Prostate gland (tissue), 2 donors: ENCODE data around the gene ZBTB25.

Source experiments
- POLR2A ChIP-seq: fragments of 450-650 bp; IDR thresholded peaks from one replicate; pipeline ENCODE4 v1.6.1; 2016; ENCODE audit warnings: antibody characterized with exemption, mild to moderate bottlenecking
- POLR2AphosphoS5 ChIP-seq: sonication (generic); formaldehyde crosslinking; IDR thresholded peaks from one replicate; pipeline ENCODE4 v1.6.1; 2017; ENCODE audit warnings: antibody characterized with exemption
- TF ChIP-seq, protein P1 (sequence below), 4 experiments: fragments of 200-600 bp in 2 of 4; fragments of 450-650 bp in 2 of 4; sonication (generic) in 2 of 4; IDR thresholded peaks; 1 replicate in 3 of 4; 2 replicates in 1 of 4; pipeline ENCODE4 v1.5.1; 2016 to 2019; ENCODE audit warnings: antibody characterized with exemption in 4 of 4, mild to moderate bottlenecking in 2 of 4, moderate library complexity in 2 of 4

DNA sequence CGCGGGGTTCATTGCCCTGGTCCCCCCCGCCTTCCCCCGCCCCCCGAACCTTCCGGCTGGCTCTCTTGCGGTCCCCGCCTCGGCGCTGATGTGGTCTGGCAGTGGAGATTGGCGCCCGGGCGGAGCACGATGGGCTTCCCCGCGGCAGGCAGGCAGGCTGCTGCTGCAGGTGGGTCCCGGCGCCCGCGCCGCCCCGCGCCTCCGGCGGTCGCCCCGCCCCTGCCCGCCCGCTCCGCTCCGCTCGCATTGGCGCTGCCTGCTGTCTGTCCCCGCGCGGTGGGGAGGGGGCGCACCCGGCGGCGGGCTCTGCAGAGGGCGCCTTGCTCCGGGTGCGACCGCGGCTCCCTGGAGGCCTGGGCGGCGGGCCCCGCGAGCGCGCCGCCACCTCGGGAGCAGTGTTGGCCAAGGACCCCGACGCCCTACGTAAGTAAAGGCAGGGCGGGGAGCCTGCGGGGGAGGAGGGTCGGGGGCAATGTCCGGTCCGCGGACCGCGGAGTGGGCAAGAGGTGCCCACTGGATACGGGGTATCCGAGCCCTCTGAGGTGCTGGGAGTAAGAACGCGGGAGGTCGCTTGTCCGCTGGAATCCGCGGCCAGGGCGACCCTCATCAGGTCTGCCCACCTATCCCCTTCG is 38.3 kb downstream of the ZBTB25 start, which contains the start of gene AKAP5:
- TF ChIP-seq, protein P1, sequence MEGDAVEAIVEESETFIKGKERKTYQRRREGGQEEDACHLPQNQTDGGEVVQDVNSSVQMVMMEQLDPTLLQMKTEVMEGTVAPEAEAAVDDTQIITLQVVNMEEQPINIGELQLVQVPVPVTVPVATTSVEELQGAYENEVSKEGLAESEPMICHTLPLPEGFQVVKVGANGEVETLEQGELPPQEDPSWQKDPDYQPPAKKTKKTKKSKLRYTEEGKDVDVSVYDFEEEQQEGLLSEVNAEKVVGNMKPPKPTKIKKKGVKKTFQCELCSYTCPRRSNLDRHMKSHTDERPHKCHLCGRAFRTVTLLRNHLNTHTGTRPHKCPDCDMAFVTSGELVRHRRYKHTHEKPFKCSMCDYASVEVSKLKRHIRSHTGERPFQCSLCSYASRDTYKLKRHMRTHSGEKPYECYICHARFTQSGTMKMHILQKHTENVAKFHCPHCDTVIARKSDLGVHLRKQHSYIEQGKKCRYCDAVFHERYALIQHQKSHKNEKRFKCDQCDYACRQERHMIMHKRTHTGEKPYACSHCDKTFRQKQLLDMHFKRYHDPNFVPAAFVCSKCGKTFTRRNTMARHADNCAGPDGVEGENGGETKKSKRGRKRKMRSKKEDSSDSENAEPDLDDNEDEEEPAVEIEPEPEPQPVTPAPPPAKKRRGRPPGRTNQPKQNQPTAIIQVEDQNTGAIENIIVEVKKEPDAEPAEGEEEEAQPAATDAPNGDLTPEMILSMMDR (IDR thresholded peaks at IDR 0.05): peak in 1 of 4 experiments; percentile 17
- no peak for TF ChIP-seq POLR2AphosphoS5
- no peak for TF ChIP-seq POLR2A
